ENCODE results near the gene FUCA1. TPM values are rescaled to one million over a fixed set of nuclear protein-coding genes. Genes with fewer than 3 reads are reported as not detected.
A peak's percentile ranks its signal among the peaks of the same experiment; 100 is the strongest.
"Not testable (repeated sequence)": the region's sequence is repeated elsewhere in the genome, so short reads cannot be mapped to it uniquely, and the experiment has no call there.

Gene FUCA1
- 65.9 TPM for total RNA-seq

- peak; percentile 95 for DNase-seq (ENCODE audit: low spot score)
Observed at GRCh38 chr1:23867895-23868556, at the start of gene FUCA1. FUCA1 (minus strand) TSS chr1:23868290; CDS start chr1:23868286, 4 bp downstream.

- peak; percentile 73 for DNase-seq (ENCODE audit: low spot score)
Observed at GRCh38 chr1:23916209-23917131, 48.4 kb upstream of the FUCA1 start.

GRCh38 chr1:23915466-23915865 is 47.4 kb upstream of the FUCA1 start:
- DNase-seq (ENCODE audit: low spot score), result no peak

GRCh38 chr1:23914921-23915320 is 46.8 kb upstream of the FUCA1 start:
- no peak for DNase-seq (ENCODE audit: low spot score)

GRCh38 chr1:23913212-23913880 is 45.3 kb upstream of the FUCA1 start, which contains the start of gene CNR2:
CNR2 (minus strand) TSS chr1:23913362; CDS start chr1:23875617, 37,745 bp downstream.
- DNase-seq (ENCODE audit: low spot score), result no peak

GRCh38 chr1:23911921-23912320 is 43.8 kb upstream of the FUCA1 start:
- DNase-seq (ENCODE audit: low spot score), result no peak

GRCh38 chr1:23910553-23911246 is 42.6 kb upstream of the FUCA1 start:
- DNase-seq (ENCODE audit: low spot score), result no peak

- DNase-seq (ENCODE audit: low spot score), result no peak
Observed at GRCh38 chr1:23910144-23910543, 42.1 kb upstream of the FUCA1 start.

- no peak for DNase-seq (ENCODE audit: low spot score)
Observed at GRCh38 chr1:23909412-23909811, 41.3 kb upstream of the FUCA1 start.

- no peak for DNase-seq (ENCODE audit: low spot score)
Observed at GRCh38 chr1:23908453-23909341, 40.6 kb upstream of the FUCA1 start.

- no peak for DNase-seq (ENCODE audit: low spot score)
Observed at GRCh38 chr1:23906731-23907130, 38.6 kb upstream of the FUCA1 start.

- DNase-seq (ENCODE audit: low spot score), result no peak
Observed at GRCh38 chr1:23905461-23906025, 37.5 kb upstream of the FUCA1 start.

GRCh38 chr1:23904748-23905357 is 36.8 kb upstream of the FUCA1 start:
- DNase-seq (ENCODE audit: low spot score), result no peak

GRCh38 chr1:23903754-23904153 is 35.7 kb upstream of the FUCA1 start:
- no peak for DNase-seq (ENCODE audit: low spot score)

GRCh38 chr1:23902321-23903278 is 34.5 kb upstream of the FUCA1 start:
- no peak for DNase-seq (ENCODE audit: low spot score)

- DNase-seq (ENCODE audit: low spot score), result not testable (repeated sequence)
Observed at GRCh38 chr1:23900017-23900416, 31.9 kb upstream of the FUCA1 start.

GRCh38 chr1:23899070-23899469 is 31.0 kb upstream of the FUCA1 start:
- no peak for DNase-seq (ENCODE audit: low spot score)

- no peak for DNase-seq (ENCODE audit: low spot score)
Observed at GRCh38 chr1:23897083-23897482, 29.0 kb upstream of the FUCA1 start.

GRCh38 chr1:23896491-23896890 is 28.4 kb upstream of the FUCA1 start:
- no peak for DNase-seq (ENCODE audit: low spot score)
